ENCODE measurements around the gene SLAMF6.

The SLAMF6 gene

DNA sequence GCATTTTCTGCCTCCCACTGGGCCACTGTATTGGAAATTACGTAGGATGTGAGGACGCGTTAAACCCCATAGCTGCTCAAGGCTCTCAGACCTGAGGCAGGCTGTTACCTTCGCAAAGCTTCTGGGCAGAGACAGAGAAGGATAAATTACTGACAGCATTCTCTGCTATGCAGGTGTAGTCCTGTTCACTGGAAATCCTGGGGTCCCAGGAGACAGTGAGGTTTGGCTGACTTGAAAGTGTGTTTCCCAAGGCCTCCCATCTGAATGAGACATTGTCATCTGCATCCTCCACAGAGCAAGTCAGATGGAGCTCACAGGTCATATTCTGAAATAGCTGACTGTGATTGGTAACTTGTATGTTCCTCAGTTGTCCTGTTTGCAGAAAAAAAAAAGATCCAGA, 32.0 kb downstream of the SLAMF6 start:
- no peak for TF ChIP-seq CTCF (IDR thresholded peaks at IDR 0.05; ENCODE audit: borderline replicate concordance, control extremely low read depth, extremely low read depth, insufficient read depth, missing control alignments)
- DNase-seq (ENCODE audit: low spot score): no peak
- in situ Hi-C loops (cut with MboI; ENCODE audit: low sequenced_read_pairs, unreplicated experiment): no loop called here

- DNase-seq (ENCODE audit: low spot score): no peak
- in situ Hi-C loops (cut with MboI; ENCODE audit: low sequenced_read_pairs, unreplicated experiment): no loop called here
- no peak for TF ChIP-seq CTCF (IDR thresholded peaks at IDR 0.05; ENCODE audit: borderline replicate concordance, control extremely low read depth, extremely low read depth, insufficient read depth, missing control alignments)
Measured at GRCh38 chr1:160489513-160490261, 33.4 kb downstream of the SLAMF6 start.

DNA sequence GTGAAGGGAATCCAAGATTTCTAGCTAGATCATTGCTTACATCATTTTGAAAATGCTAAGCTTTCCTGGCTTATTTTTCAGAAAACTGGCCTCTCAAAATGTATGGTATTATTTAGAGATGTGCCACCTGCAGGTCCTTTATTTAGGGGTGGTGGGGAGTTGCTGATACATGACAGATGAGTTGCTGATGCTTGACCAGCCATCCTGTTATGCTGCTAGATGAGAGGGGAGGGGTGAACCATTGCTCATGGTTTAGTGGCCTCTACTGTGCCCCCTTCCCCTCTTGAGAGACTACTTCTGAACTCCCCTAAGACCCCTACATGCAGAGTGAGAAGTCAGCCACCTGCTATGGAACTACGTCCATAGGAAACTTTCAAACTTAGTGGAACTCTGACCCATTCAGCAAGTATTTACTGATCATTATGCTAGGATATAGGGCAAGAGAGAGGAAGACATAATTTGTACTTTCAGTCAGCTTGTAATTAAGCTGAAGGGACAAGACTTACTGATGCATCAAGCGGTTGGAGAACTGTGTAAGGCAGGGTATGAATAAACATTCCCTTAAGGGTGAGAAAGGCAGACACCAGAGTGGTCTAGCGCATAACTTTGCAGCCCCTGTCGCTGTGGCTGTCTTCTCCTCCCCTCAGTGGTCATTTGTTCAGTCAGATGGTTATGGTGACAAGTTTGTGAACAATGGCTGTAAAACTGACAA, 34.6 kb downstream of the SLAMF6 start:
- in situ Hi-C loops (cut with MboI; ENCODE audit: low sequenced_read_pairs, unreplicated experiment): no loop called here
- no peak for DNase-seq (ENCODE audit: low spot score)
- no peak for TF ChIP-seq CTCF (IDR thresholded peaks at IDR 0.05; ENCODE audit: borderline replicate concordance, control extremely low read depth, extremely low read depth, insufficient read depth, missing control alignments)

DNA sequence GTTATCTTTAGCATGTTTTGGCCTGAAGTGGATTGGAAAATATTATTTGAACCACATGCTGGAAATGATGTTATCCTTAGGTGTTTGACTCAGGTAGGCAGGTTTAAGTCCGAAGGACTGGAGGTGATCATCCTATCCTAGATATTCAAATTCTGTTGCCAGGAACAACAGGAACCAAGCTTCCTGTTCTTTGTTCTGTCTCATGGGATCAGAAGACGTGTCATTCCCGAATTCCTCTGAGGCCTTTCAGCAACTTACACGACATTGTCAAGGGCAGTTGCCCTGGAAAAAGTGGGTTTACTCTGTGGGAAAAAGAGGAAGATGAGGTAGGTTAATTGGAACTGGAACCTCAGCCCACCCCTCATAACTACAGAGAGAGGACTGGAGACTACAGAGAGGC, 36.6 kb downstream of the SLAMF6 start:
- in situ Hi-C loops (cut with MboI; ENCODE audit: low sequenced_read_pairs, unreplicated experiment): no loop called here
- no peak for TF ChIP-seq CTCF (IDR thresholded peaks at IDR 0.05; ENCODE audit: borderline replicate concordance, control extremely low read depth, extremely low read depth, insufficient read depth, missing control alignments)
- DNase-seq (ENCODE audit: low spot score): no peak

- in situ Hi-C loops (cut with MboI; ENCODE audit: low sequenced_read_pairs, unreplicated experiment): no loop called here
- DNase-seq (ENCODE audit: low spot score): no peak
Measured at GRCh38 chr1:160483505-160484185, 39.4 kb downstream of the SLAMF6 start.

More at GRCh38 chr1:160483505-160484185, 39.4 kb downstream of the SLAMF6 start:
- TF ChIP-seq CTCF (IDR thresholded peaks at IDR 0.05; ENCODE audit: borderline replicate concordance, control extremely low read depth, extremely low read depth, insufficient read depth, missing control alignments): no peak
